HL-60 (cell line): Measurements from ENCODE around the gene MAGOHB.

Experiments used
- DNase-seq, 2 experiments: peaks; one replicate each; pipeline ENCODE4 v3.0.0-alpha.2; 2010 to 2020; ENCODE audit warnings: low read depth in 1 of 2, low spot score in 1 of 2
- H3K27ac ChIP-seq: fragments of 250-450 bp; sonication (Bioruptor Pico); replicated peaks from 2 replicates; pipeline ENCODE4 v1.5.1; 2020; ENCODE audit warnings: mild to moderate bottlenecking, moderate library complexity
- H3K27me3 ChIP-seq: fragments of 250-450 bp; sonication (Bioruptor Pico); 2 replicates; pipeline ENCODE4 v1.5.1; 2021; ENCODE audit warnings: mild to moderate bottlenecking, moderate library complexity; ENCODE audit not compliant: insufficient read depth, poor library complexity, severe bottlenecking
- H3K4me3 ChIP-seq: replicated peaks from 2 replicates; pipeline ENCODE4 v1.5.1; 2011; ENCODE audit warnings: mild to moderate bottlenecking, control low read depth, low read length; ENCODE audit not compliant: insufficient read depth
- GABPA ChIP-seq: IDR thresholded peaks from 2 replicates; pipeline ENCODE4 v1.6.1; 2012; ENCODE audit warnings: low read depth
- POLR2AphosphoS5 ChIP-seq: IDR thresholded peaks from 2 replicates; pipeline ENCODE4 v1.6.1; 2012; ENCODE audit warnings: low read depth
- SPI1 ChIP-seq: IDR thresholded peaks from 2 replicates; pipeline ENCODE4 v1.6.1; 2012; ENCODE audit warnings: low read depth, mild to moderate bottlenecking, borderline replicate concordance
- TF ChIP-seq, protein P1 (sequence below): IDR thresholded peaks from one replicate; pipeline ENCODE4 v1.5.1; 2011; ENCODE audit warnings: low read length, control low read depth, inconsistent platforms; ENCODE audit not compliant: insufficient read depth
- TF ChIP-seq, protein P2 (sequence below): IDR thresholded peaks from 2 replicates; pipeline ENCODE4 v1.6.1; 2012; ENCODE audit warnings: low read depth; ENCODE audit not compliant: insufficient replicate concordance

MAGOHB gene

DNA sequence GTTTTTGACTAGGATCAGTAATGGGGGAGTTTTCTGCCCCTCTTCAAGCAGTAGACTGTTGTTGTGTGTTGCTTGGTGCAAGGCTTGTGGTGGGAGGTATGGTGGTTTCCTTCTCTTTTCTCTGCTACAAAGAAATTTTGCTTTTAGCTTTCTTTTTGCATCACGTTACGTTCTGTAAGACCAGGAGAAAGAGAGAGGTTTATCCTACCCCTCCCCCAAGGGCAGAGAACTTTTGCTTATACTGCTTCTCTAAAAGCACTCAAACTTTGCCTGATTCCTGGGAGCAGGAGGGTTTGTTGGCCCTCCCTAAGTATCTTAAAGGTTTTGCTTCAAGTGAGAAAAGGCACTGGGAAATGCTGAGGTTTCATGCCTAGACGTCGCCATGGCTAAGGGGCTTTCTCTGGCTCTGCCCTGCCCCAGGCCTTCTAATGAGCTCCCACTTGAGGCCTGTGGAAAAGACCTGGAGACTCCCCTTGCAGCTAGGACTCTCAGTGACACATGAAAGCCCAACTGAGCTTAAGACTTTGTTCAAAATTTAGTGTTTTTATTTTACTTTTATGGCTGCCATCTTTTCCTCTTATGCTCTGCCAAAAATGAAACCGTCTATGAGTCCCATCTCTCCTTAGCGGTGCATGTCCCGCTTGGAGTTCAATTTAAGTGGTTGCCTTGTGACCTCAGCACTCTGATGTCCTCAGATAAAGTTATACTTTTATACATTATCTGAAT is 58.5 kb downstream of the MAGOHB start:
- H3K27me3 ChIP-seq = no peaks in the 10 kb centered on the region
- H3K27ac ChIP-seq = no peak overlapping the region
- no peak for DNase-seq
- no peak overlapping the region for H3K4me3 ChIP-seq
- TF ChIP-seq, protein P1, sequence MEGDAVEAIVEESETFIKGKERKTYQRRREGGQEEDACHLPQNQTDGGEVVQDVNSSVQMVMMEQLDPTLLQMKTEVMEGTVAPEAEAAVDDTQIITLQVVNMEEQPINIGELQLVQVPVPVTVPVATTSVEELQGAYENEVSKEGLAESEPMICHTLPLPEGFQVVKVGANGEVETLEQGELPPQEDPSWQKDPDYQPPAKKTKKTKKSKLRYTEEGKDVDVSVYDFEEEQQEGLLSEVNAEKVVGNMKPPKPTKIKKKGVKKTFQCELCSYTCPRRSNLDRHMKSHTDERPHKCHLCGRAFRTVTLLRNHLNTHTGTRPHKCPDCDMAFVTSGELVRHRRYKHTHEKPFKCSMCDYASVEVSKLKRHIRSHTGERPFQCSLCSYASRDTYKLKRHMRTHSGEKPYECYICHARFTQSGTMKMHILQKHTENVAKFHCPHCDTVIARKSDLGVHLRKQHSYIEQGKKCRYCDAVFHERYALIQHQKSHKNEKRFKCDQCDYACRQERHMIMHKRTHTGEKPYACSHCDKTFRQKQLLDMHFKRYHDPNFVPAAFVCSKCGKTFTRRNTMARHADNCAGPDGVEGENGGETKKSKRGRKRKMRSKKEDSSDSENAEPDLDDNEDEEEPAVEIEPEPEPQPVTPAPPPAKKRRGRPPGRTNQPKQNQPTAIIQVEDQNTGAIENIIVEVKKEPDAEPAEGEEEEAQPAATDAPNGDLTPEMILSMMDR = no peak
- TF ChIP-seq, protein P2, sequence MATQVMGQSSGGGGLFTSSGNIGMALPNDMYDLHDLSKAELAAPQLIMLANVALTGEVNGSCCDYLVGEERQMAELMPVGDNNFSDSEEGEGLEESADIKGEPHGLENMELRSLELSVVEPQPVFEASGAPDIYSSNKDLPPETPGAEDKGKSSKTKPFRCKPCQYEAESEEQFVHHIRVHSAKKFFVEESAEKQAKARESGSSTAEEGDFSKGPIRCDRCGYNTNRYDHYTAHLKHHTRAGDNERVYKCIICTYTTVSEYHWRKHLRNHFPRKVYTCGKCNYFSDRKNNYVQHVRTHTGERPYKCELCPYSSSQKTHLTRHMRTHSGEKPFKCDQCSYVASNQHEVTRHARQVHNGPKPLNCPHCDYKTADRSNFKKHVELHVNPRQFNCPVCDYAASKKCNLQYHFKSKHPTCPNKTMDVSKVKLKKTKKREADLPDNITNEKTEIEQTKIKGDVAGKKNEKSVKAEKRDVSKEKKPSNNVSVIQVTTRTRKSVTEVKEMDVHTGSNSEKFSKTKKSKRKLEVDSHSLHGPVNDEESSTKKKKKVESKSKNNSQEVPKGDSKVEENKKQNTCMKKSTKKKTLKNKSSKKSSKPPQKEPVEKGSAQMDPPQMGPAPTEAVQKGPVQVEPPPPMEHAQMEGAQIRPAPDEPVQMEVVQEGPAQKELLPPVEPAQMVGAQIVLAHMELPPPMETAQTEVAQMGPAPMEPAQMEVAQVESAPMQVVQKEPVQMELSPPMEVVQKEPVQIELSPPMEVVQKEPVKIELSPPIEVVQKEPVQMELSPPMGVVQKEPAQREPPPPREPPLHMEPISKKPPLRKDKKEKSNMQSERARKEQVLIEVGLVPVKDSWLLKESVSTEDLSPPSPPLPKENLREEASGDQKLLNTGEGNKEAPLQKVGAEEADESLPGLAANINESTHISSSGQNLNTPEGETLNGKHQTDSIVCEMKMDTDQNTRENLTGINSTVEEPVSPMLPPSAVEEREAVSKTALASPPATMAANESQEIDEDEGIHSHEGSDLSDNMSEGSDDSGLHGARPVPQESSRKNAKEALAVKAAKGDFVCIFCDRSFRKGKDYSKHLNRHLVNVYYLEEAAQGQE = no peak
- TF ChIP-seq GABPA = no peak
- TF ChIP-seq POLR2AphosphoS5 = no peak
- no peak for TF ChIP-seq SPI1

DNA sequence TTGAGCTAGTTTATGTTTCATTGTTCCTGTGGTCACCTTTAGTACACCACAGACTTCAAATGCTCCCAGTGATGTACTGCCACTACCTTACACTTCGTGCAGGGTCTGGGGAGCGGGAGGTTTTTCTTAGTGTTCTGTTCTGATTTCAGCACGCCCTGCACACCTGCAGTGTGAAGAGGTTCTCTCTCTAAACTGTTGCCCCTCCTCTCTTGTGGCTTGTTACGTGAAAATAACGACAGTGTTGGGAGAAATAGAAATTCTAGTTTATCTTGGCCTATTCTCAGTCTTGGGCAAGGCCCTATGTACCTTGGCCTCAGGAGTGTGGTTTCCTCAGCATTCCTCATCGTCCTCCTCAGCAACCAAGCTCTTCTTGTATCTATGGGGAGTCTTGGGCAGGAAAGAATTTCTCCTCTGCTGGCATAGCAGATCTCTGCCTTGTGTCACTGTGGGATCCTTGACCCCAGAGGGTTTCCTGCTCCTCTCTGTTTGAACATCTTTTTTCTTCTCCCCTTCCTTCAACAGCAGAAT is 59.1 kb downstream of the MAGOHB start:
- Histone ChIP-seq H3K4me3 (no peak overlapping the region), H3K27me3 (no peaks in the 10 kb centered on the region), H3K27ac (no peak overlapping the region)
- TF ChIP-seq SPI1 (no peak), POLR2AphosphoS5 (no peak), GABPA (no peak)
- TF ChIP-seq, protein P1 = no peak
- TF ChIP-seq, protein P2 = no peak
- no peak for DNase-seq
